NCI-H1105 treated with DMSO at 0.1 percent for 48 hours (cell line): ENCODE results near the gene IGF1R.

Experiments
- DNase-seq: peaks from one replicate; lab custom pipeline; 2025; lab: John Stamatoyannopoulos, UW

The IGF1R gene

GRCh38 chr15:98705070-98705469, 56.7 kb downstream of the IGF1R start:
- no peak for DNase-seq

DNA sequence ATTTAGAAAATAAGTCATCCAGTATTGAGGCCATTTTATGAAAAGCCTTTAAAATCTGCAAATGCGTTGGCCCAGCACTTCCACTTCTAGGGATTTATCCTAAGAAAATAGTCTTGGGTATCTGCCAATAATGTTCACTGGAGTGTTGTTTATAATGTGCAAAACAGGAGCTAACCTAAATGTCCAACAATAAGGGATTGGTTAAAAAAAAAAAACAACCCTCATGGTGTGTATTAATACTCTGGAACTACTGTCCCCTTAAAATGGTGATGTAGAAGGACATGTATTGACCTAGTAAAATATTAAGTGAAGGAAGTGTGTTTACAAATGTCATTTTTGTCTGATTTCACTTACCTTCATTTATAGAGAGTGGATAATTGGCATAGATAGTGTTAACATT, 58.0 kb downstream of the IGF1R start:
- DNase-seq = no peak

DNA sequence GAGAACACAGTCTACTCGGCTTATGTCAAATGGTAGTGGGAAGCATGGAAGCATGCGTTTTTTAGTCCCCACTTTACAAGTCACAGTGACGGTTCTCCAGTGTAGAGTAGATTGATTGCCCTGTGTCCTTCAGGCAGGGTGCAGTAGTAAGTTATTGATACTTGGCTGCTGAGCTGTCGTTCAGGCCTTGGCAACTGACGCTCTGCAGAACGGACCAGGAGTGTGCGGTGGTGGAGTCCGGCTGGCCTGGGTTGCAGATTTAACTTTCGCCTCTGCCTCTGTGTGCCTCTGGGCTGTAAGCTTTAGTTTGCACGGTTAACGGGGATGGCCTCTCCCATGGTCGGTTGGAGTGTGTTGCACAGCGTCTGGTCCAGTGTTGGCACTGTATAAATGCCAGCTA, 58.6 kb downstream of the IGF1R start:
- DNase-seq = no peak

GRCh38 chr15:98708037-98708590, 59.8 kb downstream of the IGF1R start:
- DNase-seq = no peak

DNA sequence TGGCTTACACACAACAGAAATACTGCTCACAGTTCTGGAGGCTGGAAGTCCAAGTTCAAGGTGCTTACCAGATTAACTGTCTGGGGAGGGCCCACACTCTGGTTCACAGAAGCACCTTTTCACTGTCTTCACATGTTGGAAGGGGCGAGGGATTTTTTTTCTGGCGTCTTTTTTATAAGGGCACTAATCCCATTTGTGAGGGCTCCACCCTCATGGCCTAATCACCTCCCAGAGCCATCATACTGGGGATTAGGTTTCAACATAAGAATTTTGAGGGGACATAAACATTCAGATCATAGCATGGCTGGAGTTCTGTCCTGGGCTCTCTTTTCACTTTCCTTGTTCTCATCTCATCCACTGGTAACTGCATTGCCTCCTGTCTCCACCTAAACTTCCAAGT, 63.5 kb downstream of the IGF1R start:
- no peak for DNase-seq

GRCh38 chr15:98712845-98713584, 64.7 kb downstream of the IGF1R start:
- no peak for DNase-seq

DNA sequence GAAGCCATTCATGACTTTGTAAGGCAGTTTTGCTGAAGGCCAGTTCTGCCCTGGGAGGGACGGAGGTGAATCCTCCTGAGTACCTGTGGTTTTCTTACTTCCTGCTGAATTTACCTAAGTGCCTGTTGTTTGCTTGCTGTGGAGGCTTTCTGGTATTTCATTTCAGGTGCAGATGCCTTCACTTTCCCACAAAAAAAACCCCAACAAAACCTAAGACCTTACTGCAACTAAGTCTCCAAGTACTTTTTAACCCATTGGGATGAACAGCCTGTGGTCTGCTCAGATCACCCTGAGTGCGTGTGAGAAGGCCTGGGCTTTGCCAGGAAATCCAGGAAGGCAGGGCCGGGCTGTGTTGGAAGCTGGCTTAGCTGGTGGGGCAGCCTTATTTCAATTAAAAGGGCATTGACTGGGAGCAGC, 65.3 kb downstream of the IGF1R start:
- DNase-seq = no peak

GRCh38 chr15:98714922-98715321, 66.6 kb downstream of the IGF1R start:
- no peak for DNase-seq

DNA sequence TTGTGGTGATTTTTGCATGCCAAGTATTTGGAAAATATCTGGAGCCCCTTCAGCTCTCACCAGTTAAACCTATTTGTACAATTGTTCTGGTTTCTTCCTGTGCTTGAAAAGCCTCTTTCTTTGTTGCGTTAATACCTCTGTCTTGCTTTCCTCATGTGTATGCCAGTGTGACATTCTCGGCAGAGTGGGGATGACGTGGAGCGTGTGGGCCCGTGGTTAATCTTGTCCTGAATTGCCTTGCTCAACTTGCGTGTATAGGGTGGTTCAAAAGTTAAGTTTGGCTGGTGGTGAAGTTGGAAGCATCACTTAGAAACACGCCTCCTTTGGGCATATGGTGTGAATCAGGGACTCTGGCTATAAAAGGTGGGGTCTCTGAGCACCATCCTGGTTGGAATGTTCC, 67.1 kb downstream of the IGF1R start:
- DNase-seq = no peak

- no peak for DNase-seq
Observed at GRCh38 chr15:98715890-98716443, 67.6 kb downstream of the IGF1R start.

- DNase-seq = no peak
Observed at GRCh38 chr15:98717371-98717770, 69.0 kb downstream of the IGF1R start.

DNA sequence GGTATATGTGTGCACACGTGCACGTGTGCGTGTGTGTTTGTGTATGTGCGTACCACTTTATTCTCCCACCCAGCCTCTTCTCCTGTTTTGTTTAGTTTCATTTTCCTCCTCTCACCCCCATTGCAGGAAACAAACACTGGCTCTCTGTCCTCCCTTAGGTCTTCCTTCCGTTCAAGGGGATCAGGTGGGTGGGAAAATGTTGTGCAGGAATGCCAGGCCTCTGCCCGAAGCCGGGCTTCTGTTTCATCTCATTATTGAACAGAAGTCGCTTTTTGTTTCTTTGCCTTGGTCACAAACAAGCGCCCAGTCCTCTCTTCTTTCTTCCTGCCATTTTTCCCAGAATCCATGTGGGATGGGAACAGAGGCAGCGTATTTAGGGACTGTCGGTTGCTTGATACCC, 69.6 kb downstream of the IGF1R start:
- no peak for DNase-seq

DNA sequence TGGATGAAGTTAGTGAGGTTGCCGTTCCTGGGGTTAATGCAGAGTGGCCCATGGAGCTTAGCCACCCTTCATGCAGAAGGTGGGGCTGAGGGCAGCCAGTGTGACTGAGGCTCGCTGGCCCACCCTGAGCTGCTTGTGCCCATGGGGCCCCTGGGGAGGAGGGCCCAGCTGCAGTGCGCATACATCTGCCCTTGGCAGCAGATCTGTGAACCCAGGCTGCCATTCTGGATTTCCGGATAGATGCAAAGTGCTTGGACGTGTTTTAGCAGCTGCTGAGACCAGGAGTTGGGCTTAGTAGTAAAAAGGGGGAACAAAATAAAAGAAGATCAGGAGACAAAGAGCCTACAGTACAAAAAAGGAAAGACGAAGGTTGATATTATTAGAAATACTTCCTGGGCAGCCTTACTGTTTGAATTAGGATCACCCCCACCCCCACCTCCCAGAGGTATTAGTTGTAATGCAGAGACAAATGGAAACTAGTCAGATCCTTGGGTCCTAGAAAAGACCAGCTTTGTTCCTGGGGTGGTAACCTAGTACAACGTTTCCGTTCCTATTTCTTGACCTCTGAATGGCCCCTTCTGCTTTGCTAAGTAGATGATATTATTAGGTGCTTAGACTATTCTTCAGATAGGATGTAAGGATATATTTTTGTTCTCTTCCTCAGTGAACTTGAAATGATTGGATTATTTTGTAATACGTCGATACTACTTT, 70.2 kb downstream of the IGF1R start:
- DNase-seq = no peak

GRCh38 chr15:98719137-98719740, 70.9 kb downstream of the IGF1R start:
- no peak for DNase-seq

DNA sequence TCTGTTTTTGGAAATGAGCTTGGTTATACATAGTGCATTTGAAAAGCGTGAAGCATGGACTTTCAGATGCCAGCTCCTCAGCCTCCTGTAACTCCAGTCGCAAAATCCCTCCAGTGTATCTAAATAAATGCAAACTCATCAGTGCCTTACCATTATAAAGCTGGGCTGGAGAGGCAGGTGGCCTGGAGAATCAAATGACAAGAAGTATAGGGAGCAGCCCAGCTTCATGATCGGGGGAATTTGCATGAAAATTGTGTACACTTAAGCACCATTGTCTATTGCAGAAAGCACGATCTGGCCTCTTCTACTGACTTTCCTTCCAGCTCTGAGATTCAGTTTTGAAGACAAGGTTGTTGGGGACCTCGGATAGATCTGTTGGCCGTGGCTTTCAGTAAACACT, 71.7 kb downstream of the IGF1R start:
- DNase-seq = no peak

- DNase-seq = no peak
Observed at GRCh38 chr15:98720577-98721565, 72.5 kb downstream of the IGF1R start.

- DNase-seq = no peak
Observed at GRCh38 chr15:98722209-98722608, 73.9 kb downstream of the IGF1R start.

DNA sequence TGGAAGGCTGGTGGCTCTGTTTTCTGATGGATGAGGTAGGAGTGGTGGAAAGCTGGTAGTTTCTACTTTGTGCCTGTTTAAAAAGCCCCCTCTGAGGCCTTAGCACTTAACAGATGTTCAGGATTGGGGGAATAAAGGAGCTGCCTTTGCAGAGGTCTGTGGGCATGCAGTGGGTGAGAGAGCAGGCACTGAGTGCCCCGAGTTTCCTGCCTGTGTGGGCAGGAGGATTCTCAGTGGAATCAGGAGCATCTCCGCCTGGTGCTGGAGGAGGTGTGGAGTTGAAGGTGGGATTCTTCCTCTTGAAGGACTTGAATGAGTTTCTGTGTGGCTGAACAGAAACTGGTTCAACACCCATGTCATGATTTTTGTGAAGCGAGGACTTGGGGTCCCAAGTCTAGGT, 74.3 kb downstream of the IGF1R start:
- no peak for DNase-seq

DNA sequence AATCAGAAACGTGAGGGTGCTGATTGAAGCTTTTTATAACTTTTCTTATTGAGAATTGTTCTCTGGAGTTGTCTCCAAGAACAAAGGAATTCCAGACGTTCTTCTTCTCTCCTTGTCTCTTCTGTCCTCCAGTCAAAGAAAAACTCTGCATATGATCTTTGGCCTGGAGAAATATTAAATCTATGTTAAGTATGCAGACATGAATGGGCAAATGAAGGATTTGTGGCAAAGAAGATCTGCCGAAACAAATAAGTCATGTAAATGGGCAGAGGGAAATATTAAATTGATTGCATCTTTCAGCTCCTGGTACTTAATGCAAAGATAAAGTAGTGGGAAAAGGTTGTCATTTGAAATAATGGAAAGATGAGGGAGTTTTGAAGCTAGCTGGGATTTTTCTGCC, 74.9 kb downstream of the IGF1R start:
- no peak for DNase-seq

GRCh38 chr15:98724048-98724447, 75.7 kb downstream of the IGF1R start:
- DNase-seq = no peak

GRCh38 chr15:98724494-98724893, 76.2 kb downstream of the IGF1R start:
- DNase-seq = no peak
